OCI-LY1 (cell line): ENCODE results near the gene SLC35C1.

Experiments
- CTCF ChIP-seq: fragments of 200-600 bp; sonication (generic), shearing (Covaris generic); IDR thresholded peaks from 2 replicates; pipeline ENCODE4 v1.5.1; 2017; ENCODE audit warnings: mild to moderate bottlenecking, antibody characterized with exemption, low read length, moderate library complexity, mixed read lengths
- EZH2 ChIP-seq: fragments of 200-600 bp; sonication (generic), shearing (Covaris generic); IDR thresholded peaks from 2 replicates; pipeline ENCODE4 v1.8.0; 2017; ENCODE audit warnings: borderline replicate concordance, mixed run types, mild to moderate bottlenecking, antibody characterized with exemption, low read length, moderate library complexity, mixed read lengths

GRCh38 chr11:45771193-45771565 is 33.8 kb upstream of the SLC35C1 start:
- peak; percentile 86 for TF ChIP-seq CTCF
- no peak for TF ChIP-seq EZH2
